ENCODE results near the gene IL1RAPL2. TPM values are rescaled to one million over a fixed set of nuclear protein-coding genes. Genes with fewer than 3 reads are reported as not detected.

The IL1RAPL2 gene
- total RNA-seq, 1 donor from 2014 or later = not detected

DNA sequence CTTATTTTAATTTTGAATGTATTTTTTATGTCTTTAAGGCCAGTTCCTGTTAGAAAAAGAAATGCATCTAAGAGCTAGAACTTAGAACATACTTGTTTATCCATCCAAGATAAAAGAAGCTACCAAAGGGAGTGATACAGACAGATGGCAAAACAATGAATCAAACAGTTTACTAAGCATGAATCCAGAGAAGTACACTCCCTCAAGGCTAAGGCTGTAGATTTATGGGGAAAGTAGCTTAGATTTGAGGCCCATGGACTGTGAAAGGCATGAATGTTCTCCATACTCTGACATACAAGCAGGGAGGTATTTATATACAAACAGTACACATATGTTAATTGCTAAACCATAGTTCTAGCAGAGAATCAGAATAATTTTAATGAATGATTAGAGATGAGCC, 1001.1 kb downstream of the IL1RAPL2 start:
- no peaks in the 10 kb centered on the region for H3K9me3 ChIP-seq (replicated peaks)
- no peaks in the 10 kb centered on the region for H3K27me3 ChIP-seq (ENCODE audit: low read depth)
- H3K27ac ChIP-seq (replicated peaks) = no peak overlapping the region
- DNase-seq = no peak
- intact Hi-C loops (cut with micrococcal nuclease) = no loop called here
- no peaks in the 10 kb centered on the region for H3K36me3 ChIP-seq
- H3K4me1 ChIP-seq = no peaks in the 10 kb centered on the region
- no peak overlapping the region for H3K4me3 ChIP-seq
- TF ChIP-seq, protein P1, sequence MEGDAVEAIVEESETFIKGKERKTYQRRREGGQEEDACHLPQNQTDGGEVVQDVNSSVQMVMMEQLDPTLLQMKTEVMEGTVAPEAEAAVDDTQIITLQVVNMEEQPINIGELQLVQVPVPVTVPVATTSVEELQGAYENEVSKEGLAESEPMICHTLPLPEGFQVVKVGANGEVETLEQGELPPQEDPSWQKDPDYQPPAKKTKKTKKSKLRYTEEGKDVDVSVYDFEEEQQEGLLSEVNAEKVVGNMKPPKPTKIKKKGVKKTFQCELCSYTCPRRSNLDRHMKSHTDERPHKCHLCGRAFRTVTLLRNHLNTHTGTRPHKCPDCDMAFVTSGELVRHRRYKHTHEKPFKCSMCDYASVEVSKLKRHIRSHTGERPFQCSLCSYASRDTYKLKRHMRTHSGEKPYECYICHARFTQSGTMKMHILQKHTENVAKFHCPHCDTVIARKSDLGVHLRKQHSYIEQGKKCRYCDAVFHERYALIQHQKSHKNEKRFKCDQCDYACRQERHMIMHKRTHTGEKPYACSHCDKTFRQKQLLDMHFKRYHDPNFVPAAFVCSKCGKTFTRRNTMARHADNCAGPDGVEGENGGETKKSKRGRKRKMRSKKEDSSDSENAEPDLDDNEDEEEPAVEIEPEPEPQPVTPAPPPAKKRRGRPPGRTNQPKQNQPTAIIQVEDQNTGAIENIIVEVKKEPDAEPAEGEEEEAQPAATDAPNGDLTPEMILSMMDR (IDR thresholded peaks at IDR 0.05; ENCODE audit: borderline replicate concordance) = no peak

DNA sequence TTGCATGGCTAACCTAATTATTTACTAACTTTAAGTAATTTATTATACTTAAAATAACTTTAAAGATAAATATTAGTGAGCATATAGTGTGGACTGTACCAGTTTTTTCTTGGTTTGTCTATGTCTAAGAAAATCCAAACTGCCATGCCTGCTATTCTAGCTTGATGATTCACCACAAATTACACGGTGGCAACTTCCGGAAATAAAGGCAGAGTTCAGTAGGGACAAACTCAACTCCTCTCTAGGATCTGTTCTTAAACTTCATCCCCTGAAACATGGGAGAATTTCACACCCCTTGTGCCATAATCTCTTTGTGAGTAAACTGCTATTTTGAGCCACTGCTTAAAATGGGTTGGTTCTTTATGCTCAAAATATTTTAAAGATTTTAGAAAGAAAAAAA, 1042.7 kb downstream of the IL1RAPL2 start:
- no peaks in the 10 kb centered on the region for H3K36me3 ChIP-seq
- H3K27me3 ChIP-seq (ENCODE audit: low read depth) = no peaks in the 10 kb centered on the region
- no peak overlapping the region for H3K4me3 ChIP-seq
- no peaks in the 10 kb centered on the region for H3K9me3 ChIP-seq (replicated peaks)
- no peak overlapping the region for H3K27ac ChIP-seq (replicated peaks)
- intact Hi-C loops (cut with micrococcal nuclease) = no loop called here
- DNase-seq = no peak
- no peaks in the 10 kb centered on the region for H3K4me1 ChIP-seq
- TF ChIP-seq, protein P1 (IDR thresholded peaks at IDR 0.05; ENCODE audit: borderline replicate concordance) = no peak

DNA sequence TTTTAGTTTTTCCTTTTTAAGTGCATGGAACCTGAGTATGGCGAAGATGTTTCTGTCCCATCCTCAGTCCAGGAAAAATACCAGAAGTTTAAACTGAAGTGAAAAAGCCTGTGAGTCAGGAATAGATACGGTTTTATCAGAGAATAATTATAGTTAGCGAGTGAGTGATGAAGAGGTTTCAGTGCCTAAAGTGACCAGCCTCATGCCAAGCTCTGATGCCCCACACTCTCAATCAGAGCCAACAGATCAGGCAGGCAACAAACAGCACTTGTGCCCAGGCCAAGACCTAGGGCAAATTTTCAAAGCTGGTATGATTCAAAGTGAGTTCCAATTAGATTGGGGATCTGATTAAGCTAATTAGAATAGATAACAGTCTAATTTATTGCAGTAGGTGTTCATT, 1043.5 kb downstream of the IL1RAPL2 start:
- Histone ChIP-seq H3K4me1 (no peaks in the 10 kb centered on the region), H3K27me3 (ENCODE audit: low read depth) (no peaks in the 10 kb centered on the region), H3K9me3 (replicated peaks) (no peaks in the 10 kb centered on the region), H3K27ac (replicated peaks) (no peak overlapping the region), H3K36me3 (no peaks in the 10 kb centered on the region), H3K4me3 (no peak overlapping the region)
- intact Hi-C loops (cut with micrococcal nuclease) = no loop called here
- TF ChIP-seq, protein P1 (IDR thresholded peaks at IDR 0.05; ENCODE audit: borderline replicate concordance) = no peak
- no peak for DNase-seq

DNA sequence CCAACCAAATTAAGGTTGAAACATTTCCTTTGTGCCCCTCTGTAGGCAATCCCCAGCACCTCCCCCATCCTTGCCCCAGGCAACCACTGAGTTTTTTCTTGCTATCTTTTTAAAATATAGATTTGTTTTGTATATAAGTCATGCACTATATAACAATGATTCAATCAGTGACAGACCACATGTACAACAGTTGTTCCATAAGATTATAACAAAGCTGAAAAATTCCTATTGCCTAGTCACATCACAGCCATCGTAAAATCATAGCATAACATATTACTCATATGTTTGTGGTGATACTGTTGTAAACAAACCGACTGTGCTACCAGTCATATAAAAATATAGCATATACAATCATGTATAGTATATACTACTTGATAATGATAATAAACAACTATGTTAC, 1044.4 kb downstream of the IL1RAPL2 start:
- Histone ChIP-seq H3K4me3 (no peak overlapping the region), H3K9me3 (replicated peaks) (no peaks in the 10 kb centered on the region), H3K27me3 (ENCODE audit: low read depth) (no peaks in the 10 kb centered on the region), H3K4me1 (no peaks in the 10 kb centered on the region), H3K36me3 (no peaks in the 10 kb centered on the region), H3K27ac (replicated peaks) (no peak overlapping the region)
- no peak for DNase-seq
- TF ChIP-seq, protein P1 (IDR thresholded peaks at IDR 0.05; ENCODE audit: borderline replicate concordance) = no peak
- intact Hi-C loops (cut with micrococcal nuclease) = no loop called here

DNA sequence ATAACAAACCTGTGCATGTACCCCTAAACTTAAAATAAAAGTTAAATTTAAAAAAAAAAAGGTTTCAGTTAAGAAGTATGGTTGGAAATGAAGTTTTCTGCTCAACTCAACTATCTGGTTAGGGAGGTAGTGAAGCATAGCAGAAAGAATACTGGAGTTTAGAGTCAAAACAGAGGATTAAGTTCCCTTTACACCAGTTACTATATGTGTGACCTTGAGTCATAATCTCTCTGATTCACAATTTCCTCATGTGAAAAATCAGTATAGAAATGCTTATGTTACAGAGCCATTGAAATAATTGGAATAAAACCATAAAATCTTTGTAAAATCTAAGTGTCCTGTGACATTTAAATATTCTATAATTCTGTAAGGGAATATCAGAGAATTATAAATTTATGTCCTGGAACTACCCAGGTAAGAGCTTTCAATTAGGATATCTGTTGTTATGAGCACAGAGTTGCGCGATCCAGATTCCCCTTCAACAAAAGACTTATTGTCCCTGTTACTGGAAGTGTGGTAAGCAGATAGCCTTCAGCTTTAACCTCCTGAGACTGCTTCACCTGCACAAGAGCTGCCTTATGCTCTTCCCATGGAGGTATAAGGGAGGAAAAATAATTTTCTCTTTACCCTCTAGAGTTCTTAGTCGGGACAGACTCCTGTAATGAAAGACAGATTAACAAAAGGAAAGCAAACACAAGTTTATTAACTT, 1052.5 kb downstream of the IL1RAPL2 start:
- intact Hi-C loops (cut with micrococcal nuclease) = no loop called here
- no peak for DNase-seq
- Histone ChIP-seq H3K27me3 (ENCODE audit: low read depth) (no peaks in the 10 kb centered on the region), H3K36me3 (no peaks in the 10 kb centered on the region), H3K4me1 (no peaks in the 10 kb centered on the region), H3K4me3 (no peak overlapping the region), H3K27ac (replicated peaks) (no peak overlapping the region), H3K9me3 (replicated peaks) (no peaks in the 10 kb centered on the region)
- TF ChIP-seq, protein P1 (IDR thresholded peaks at IDR 0.05; ENCODE audit: borderline replicate concordance) = no peak

Measured in left ventricle myocardium inferior (tissue), 1 donor.